Thyroid gland (tissue), 4 donors: ENCODE results near the gene AQP7.

Source experiments
- POLR2A ChIP-seq, 2 donors: fragments of 450-650 bp; IDR thresholded peaks; one replicate each; pipeline ENCODE4 v1.6.1; 2017; ENCODE audit warnings: antibody characterized with exemption in 2 of 2, mild to moderate bottlenecking in 2 of 2, moderate library complexity in 1 of 2
- TF ChIP-seq, protein P1 (sequence below), 6 experiments: fragments of 200-600 bp in 3 of 6; fragments of 450-650 bp in 3 of 6; sonication (generic) in 3 of 6; IDR thresholded peaks; one replicate each; pipeline ENCODE4 v1.5.1; 2016 to 2019; ENCODE audit warnings: antibody characterized with exemption in 6 of 6, mild to moderate bottlenecking in 2 of 6, inconsistent platforms in 1 of 6, moderate library complexity in 1 of 6

DNA sequence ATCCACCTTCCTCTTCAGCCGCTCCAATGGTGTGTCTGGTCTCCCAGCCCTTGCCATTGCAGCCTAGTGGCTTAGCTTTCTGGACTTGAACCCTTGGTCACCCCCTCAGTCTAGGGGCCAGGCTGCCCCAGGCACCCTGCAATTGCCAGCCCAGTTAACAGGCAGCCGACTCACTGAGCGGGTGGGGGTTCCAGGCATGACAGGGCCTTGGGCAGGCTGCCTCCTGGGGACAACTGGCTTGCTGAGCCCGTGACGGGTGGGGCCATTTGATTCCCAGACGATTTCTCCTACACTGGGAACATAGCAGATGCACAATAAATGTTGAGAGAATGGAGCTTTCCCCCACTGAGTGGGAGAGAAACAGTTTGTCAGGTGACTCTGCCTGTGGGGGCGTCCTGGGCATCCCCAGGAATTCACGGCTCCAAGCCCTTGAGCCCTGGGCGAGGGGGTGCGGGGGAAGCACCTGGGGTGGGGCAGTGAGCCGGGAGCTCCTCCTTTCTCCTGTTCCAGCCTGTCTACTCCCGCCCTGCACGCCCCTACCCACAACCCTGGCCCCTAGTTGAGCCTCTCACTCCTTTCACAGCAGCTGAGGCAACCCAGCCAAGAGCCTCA is 12.6 kb upstream of the AQP7 start:
- TF ChIP-seq, protein P1, sequence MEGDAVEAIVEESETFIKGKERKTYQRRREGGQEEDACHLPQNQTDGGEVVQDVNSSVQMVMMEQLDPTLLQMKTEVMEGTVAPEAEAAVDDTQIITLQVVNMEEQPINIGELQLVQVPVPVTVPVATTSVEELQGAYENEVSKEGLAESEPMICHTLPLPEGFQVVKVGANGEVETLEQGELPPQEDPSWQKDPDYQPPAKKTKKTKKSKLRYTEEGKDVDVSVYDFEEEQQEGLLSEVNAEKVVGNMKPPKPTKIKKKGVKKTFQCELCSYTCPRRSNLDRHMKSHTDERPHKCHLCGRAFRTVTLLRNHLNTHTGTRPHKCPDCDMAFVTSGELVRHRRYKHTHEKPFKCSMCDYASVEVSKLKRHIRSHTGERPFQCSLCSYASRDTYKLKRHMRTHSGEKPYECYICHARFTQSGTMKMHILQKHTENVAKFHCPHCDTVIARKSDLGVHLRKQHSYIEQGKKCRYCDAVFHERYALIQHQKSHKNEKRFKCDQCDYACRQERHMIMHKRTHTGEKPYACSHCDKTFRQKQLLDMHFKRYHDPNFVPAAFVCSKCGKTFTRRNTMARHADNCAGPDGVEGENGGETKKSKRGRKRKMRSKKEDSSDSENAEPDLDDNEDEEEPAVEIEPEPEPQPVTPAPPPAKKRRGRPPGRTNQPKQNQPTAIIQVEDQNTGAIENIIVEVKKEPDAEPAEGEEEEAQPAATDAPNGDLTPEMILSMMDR (IDR thresholded peaks at IDR 0.05): no peak
- no peak for TF ChIP-seq POLR2A (IDR thresholded peaks at IDR 0.05)
